Suprapubic skin (tissue), 4 donors: Measurements from ENCODE around the gene VRK3. TPM values are rescaled to one million over a fixed set of nuclear protein-coding genes. Genes with fewer than 3 reads are reported as not detected.
"Not testable (repeated sequence)": the region's sequence is repeated elsewhere in the genome, so short reads cannot be mapped to it uniquely, and the experiment has no call there.

Source experiments
- DNase-seq, 2 donors: peaks; one replicate each; pipeline ENCODE4 v3.0.0-alpha.2; 2019; ENCODE audit warnings: low spot score in 2 of 2
- H3K27ac ChIP-seq: fragments of 200-600 bp; sonication (generic); one replicate; pipeline ENCODE4 v1.5.1; 2019
- H3K27me3 ChIP-seq: fragments of 200-600 bp; sonication (generic); one replicate; pipeline ENCODE4 v1.5.1; 2019
- H3K36me3 ChIP-seq: fragments of 200-600 bp; sonication (generic); one replicate; pipeline ENCODE4 v1.5.1; 2019
- H3K4me1 ChIP-seq: fragments of 200-600 bp; sonication (generic); one replicate; pipeline ENCODE4 v1.5.1; 2019
- H3K4me3 ChIP-seq: fragments of 200-600 bp; sonication (generic); one replicate; pipeline ENCODE4 v1.5.1; 2019; ENCODE audit warnings: mild to moderate bottlenecking
- H3K9me3 ChIP-seq: fragments of 200-600 bp; sonication (generic); one replicate; pipeline ENCODE4 v1.5.1; 2019
- CTCF ChIP-seq, 2 donors: fragments of 200-600 bp in 1 of 2; fragments of 450-650 bp in 1 of 2; sonication (generic) in 1 of 2; IDR thresholded peaks; one replicate each; pipeline ENCODE4 v1.5.1; 2016 to 2019; ENCODE audit warnings: antibody characterized with exemption in 2 of 2, mild to moderate bottlenecking in 1 of 2, moderate library complexity in 1 of 2
- EP300 ChIP-seq: sonication (generic); formaldehyde crosslinking; IDR thresholded peaks from one replicate; pipeline ENCODE4 v1.6.1; 2017; ENCODE audit warnings: antibody characterized with exemption
- POLR2A ChIP-seq, 2 donors: fragments of 450-650 bp; IDR thresholded peaks; one replicate each; pipeline ENCODE4 v1.6.1; 2017; ENCODE audit warnings: antibody characterized with exemption in 2 of 2, mild to moderate bottlenecking in 2 of 2, moderate library complexity in 2 of 2
- POLR2AphosphoS5 ChIP-seq, 3 donors: sonication (generic); formaldehyde crosslinking; IDR thresholded peaks; one replicate each; pipeline ENCODE4 v1.6.1; 2017; ENCODE audit warnings: antibody characterized with exemption in 3 of 3
- WGBS: methylation state at CpG from one replicate; pipeline ENCODE4 v1.1.5; 2018; 5-methylcytosine and 5-hydroxymethylcytosine counted together
- total RNA-seq, 4 donors: library from RNA; depleted of rRNA; stranded (reverse); fragments of >200 nt; gene quantifications; one replicate each; pipeline ENCODE4 v1.1.0, GENCODE V29; 2016

The VRK3 gene
- total RNA-seq, 4 donors from 2014 or later, result 21.8 to 53.6 (median 35.8) TPM

GRCh38 chr19:50060107-50060506 lies 34.9 kb upstream of the VRK3 start:
- DNase-seq, result no peak
- H3K36me3 ChIP-seq, result no peaks in the 10 kb centered on the region
- H3K4me1 ChIP-seq, result no peaks in the 10 kb centered on the region
- no peak overlapping the region for H3K4me3 ChIP-seq
- no peak for TF ChIP-seq POLR2A (IDR thresholded peaks at IDR 0.05)
- TF ChIP-seq EP300, result no peak
- no peak for TF ChIP-seq POLR2AphosphoS5 (IDR thresholded peaks at IDR 0.05)
- no peak for TF ChIP-seq CTCF (IDR thresholded peaks at IDR 0.05)
- H3K27ac ChIP-seq, result no peak overlapping the region
- H3K9me3 ChIP-seq, result peaks cover 24% of the 10 kb centered on the region
- WGBS, result 85% methylated on average over 15 of the region's 15 CpGs
- no peaks in the 10 kb centered on the region for H3K27me3 ChIP-seq

- no peak for TF ChIP-seq CTCF (IDR thresholded peaks at IDR 0.05)
- no peak for TF ChIP-seq EP300
- no peak for TF ChIP-seq POLR2A (IDR thresholded peaks at IDR 0.05)
- TF ChIP-seq POLR2AphosphoS5 (IDR thresholded peaks at IDR 0.05), result no peak
- H3K27ac ChIP-seq, result no peak overlapping the region
- H3K4me1 ChIP-seq, result no peaks in the 10 kb centered on the region
- no peaks in the 10 kb centered on the region for H3K27me3 ChIP-seq
- no peak overlapping the region for H3K4me3 ChIP-seq
- 98% methylated on average over 6 of the region's 6 CpGs for WGBS
- peaks cover 24% of the 10 kb centered on the region for H3K9me3 ChIP-seq
- DNase-seq, result no peak
- no peaks in the 10 kb centered on the region for H3K36me3 ChIP-seq
Observed at GRCh38 chr19:50059045-50059444, 33.9 kb upstream of the VRK3 start.

- TF ChIP-seq POLR2AphosphoS5 (IDR thresholded peaks at IDR 0.05), result no peak
- no peak for TF ChIP-seq CTCF (IDR thresholded peaks at IDR 0.05)
- TF ChIP-seq POLR2A (IDR thresholded peaks at IDR 0.05), result no peak
- no peak for TF ChIP-seq EP300
Observed at GRCh38 chr19:50058425-50058824, 33.3 kb upstream of the VRK3 start.

GRCh38 chr19:50053119-50053518 lies 27.9 kb upstream of the VRK3 start:
- WGBS, result 81% methylated on average over 4 of the region's 4 CpGs
- no peak overlapping the region for H3K27ac ChIP-seq
- no peaks in the 10 kb centered on the region for H3K27me3 ChIP-seq
- peaks cover 1% of the 10 kb centered on the region for H3K9me3 ChIP-seq
- DNase-seq, result no peak
- H3K4me1 ChIP-seq, result peaks cover 14% of the 10 kb centered on the region
- TF ChIP-seq POLR2A (IDR thresholded peaks at IDR 0.05), result no peak
- TF ChIP-seq CTCF (IDR thresholded peaks at IDR 0.05), result no peak
- H3K36me3 ChIP-seq, result no peaks in the 10 kb centered on the region
- H3K4me3 ChIP-seq, result no peak overlapping the region

More at GRCh38 chr19:50058425-50058824, 33.3 kb upstream of the VRK3 start:
- Histone ChIP-seq H3K9me3 (peaks cover 24% of the 10 kb centered on the region), H3K4me3 (no peak overlapping the region), H3K27me3 (no peaks in the 10 kb centered on the region), H3K4me1 (no peaks in the 10 kb centered on the region), H3K27ac (no peak overlapping the region), H3K36me3 (no peaks in the 10 kb centered on the region)
- DNase-seq, result no peak
- 89% methylated on average over 2 of the region's 2 CpGs for WGBS

- Histone ChIP-seq H3K4me3 (no peak overlapping the region), H3K36me3 (peaks cover 7% of the 10 kb centered on the region), H3K27ac (no peak overlapping the region), H3K4me1 (peaks cover 14% of the 10 kb centered on the region), H3K27me3 (no peaks in the 10 kb centered on the region), H3K9me3 (peaks cover under 1% of the 10 kb centered on the region)
- no peak for DNase-seq
- WGBS, result 75% methylated on average over 8 of the region's 8 CpGs
- no peak for TF ChIP-seq POLR2AphosphoS5 (IDR thresholded peaks at IDR 0.05)
- no peak for TF ChIP-seq EP300
- no peak for TF ChIP-seq CTCF (IDR thresholded peaks at IDR 0.05)
- no peak for TF ChIP-seq POLR2A (IDR thresholded peaks at IDR 0.05)
Observed at GRCh38 chr19:50051964-50052363, 26.8 kb upstream of the VRK3 start.

- H3K36me3 ChIP-seq, result peaks cover 13% of the 10 kb centered on the region
- H3K27ac ChIP-seq, result peak overlapping the region; percentile 57
- not testable (repeated sequence) for H3K27me3 ChIP-seq, DNase-seq, H3K9me3 ChIP-seq
- peaks cover 14% of the 10 kb centered on the region for H3K4me1 ChIP-seq
- WGBS, result 43% methylated on average over 16 of the region's 16 CpGs
- peak overlapping the region; percentile 56 for H3K4me3 ChIP-seq
Observed at GRCh38 chr19:50051228-50051895, 26.2 kb upstream of the VRK3 start.
